Endothelial cell of umbilical vein (primary cell): ENCODE results near the gene CDC26. TPM values are rescaled to one million over a fixed set of nuclear protein-coding genes. Genes with fewer than 3 reads are reported as not detected.

Source experiments
- BruUV-seq: library from RNA; stranded (reverse); fragments of 400-500 nt; replicated peaks from 2 replicates; lab custom pipeline; 2021; lab: Mats Ljungman, UMichigan
- CTCF ChIA-PET: fragments of 300-600, 350-600 bp; sonication (Branson Sonifier 250); formaldehyde crosslinking; loops from one replicate; lab custom pipeline; 2021; ENCODE audit warnings: antibody characterized with exemption, inconsistent platforms; lab: Charles Lee
- POLR2A ChIA-PET: fragments of 300-600, 350-600 bp; sonication (Branson Sonifier 250); formaldehyde crosslinking; loops from one replicate; lab custom pipeline; 2021; ENCODE audit warnings: antibody characterized with exemption, inconsistent platforms; lab: Charles Lee
- DNase-seq: peaks from one replicate; pipeline ENCODE4 v3.0.0-alpha.2; 2011; ENCODE audit warnings: low read depth, low spot score
- FAIRE-seq: peaks from 2 replicates; lab custom pipeline; 2011; peaks lifted over from hg19 to GRCh38; lab: Jason Lieb, UNC
- H2AFZ ChIP-seq: 2 replicates; pipeline ENCODE4 v1.6.0; 2012; ENCODE audit warnings: low read depth, low read length, control low read depth, inconsistent platforms
- H3K27ac ChIP-seq: 2 replicates; pipeline ENCODE4 v1.5.1; 2011; ENCODE audit warnings: low read depth, mild to moderate bottlenecking, control low read depth, low read length, moderate library complexity; ENCODE audit not compliant: insufficient read depth
- H3K27me3 ChIP-seq, 2 experiments: 2 replicates each; pipeline versions ENCODE4 v1.6.0 to v1.6.1; 2011; ENCODE audit warnings: low read length in 2 of 2, mixed read lengths in 1 of 2; ENCODE audit not compliant: control insufficient read depth in 2 of 2, insufficient read depth in 2 of 2
- H3K36me3 ChIP-seq, 2 experiments: 2 replicates in 1 of 2; 3 replicates in 1 of 2; pipeline ENCODE4 v1.5.1; 2011; ENCODE audit warnings: low read length in 2 of 2, mild to moderate bottlenecking in 1 of 2, moderate library complexity in 1 of 2; ENCODE audit not compliant: control insufficient read depth in 2 of 2, insufficient read depth in 2 of 2; ENCODE audit errors: extremely low read depth in 1 of 2
- H3K4me1 ChIP-seq: 3 replicates; pipeline ENCODE4 v1.5.1; 2011; ENCODE audit warnings: mild to moderate bottlenecking, low read length; ENCODE audit not compliant: control insufficient read depth, insufficient read depth; ENCODE audit errors: extremely low read depth
- H3K4me2 ChIP-seq: 2 replicates; pipeline ENCODE4 v1.6.1; 2011; ENCODE audit warnings: low read length, control low read depth, mixed read lengths; ENCODE audit not compliant: insufficient read depth
- H3K4me3 ChIP-seq, 3 experiments: fragments of 200-600 bp in 1 of 3; sonication (generic), shearing (Covaris generic) in 1 of 3; replicated peaks in 1 of 3; 2 replicates each; pipeline ENCODE4 v1.5.1; 2011 to 2016; ENCODE audit warnings: control low read depth in 3 of 3, low read length in 3 of 3, mild to moderate bottlenecking in 2 of 3, inconsistent platforms in 1 of 3, low read depth in 1 of 3, moderate library complexity in 1 of 3; ENCODE audit not compliant: insufficient read depth in 1 of 3
- H3K79me2 ChIP-seq: 2 replicates; pipeline ENCODE4 v1.6.0; 2012; ENCODE audit warnings: low read length, inconsistent platforms; ENCODE audit not compliant: control insufficient read depth, insufficient read depth
- H3K9ac ChIP-seq: replicated peaks from 2 replicates; pipeline ENCODE3; 2011; ENCODE audit warnings: low read length, control low read depth; ENCODE audit not compliant: insufficient read depth; ENCODE audit errors: extremely low read depth
- H3K9me1 ChIP-seq: replicated peaks from 3 replicates; pipeline ENCODE4 v1.6.0; 2011; ENCODE audit warnings: mild to moderate bottlenecking, low read length; ENCODE audit not compliant: control insufficient read depth, insufficient read depth; ENCODE audit errors: extremely low read depth
- H3K9me3 ChIP-seq: replicated peaks from 2 replicates; pipeline ENCODE4 v1.5.1; 2012; ENCODE audit warnings: low read length, inconsistent platforms; ENCODE audit not compliant: control insufficient read depth, insufficient read depth
- H4K20me1 ChIP-seq: replicated peaks from 2 replicates; pipeline ENCODE3; 2011; ENCODE audit warnings: mild to moderate bottlenecking, low read length; ENCODE audit not compliant: control insufficient read depth, insufficient read depth; ENCODE audit errors: extremely low read depth
- EZH2 ChIP-seq: IDR thresholded peaks from 2 replicates; pipeline ENCODE4 v1.6.1; 2012; ENCODE audit warnings: borderline replicate concordance, low read depth, mild to moderate bottlenecking, moderate library complexity, low read length, inconsistent platforms; ENCODE audit not compliant: severe bottlenecking
- FOS ChIP-seq: IDR thresholded peaks from 2 replicates; pipeline ENCODE4 v1.6.1; 2011; ENCODE audit warnings: mild to moderate bottlenecking, low read length, moderate library complexity, borderline replicate concordance; ENCODE audit not compliant: insufficient read depth
- GATA2 ChIP-seq: IDR thresholded peaks from 2 replicates; pipeline ENCODE4 v1.7.0; 2011; ENCODE audit warnings: low read depth, mild to moderate bottlenecking, moderate library complexity, mixed read lengths, low read length; ENCODE audit not compliant: insufficient read length, insufficient read depth
- JUN ChIP-seq: IDR thresholded peaks from 2 replicates; pipeline ENCODE4 v1.6.1; 2011; ENCODE audit warnings: borderline replicate concordance, low read depth; ENCODE audit not compliant: insufficient read length, insufficient read depth
- MYC ChIP-seq: IDR thresholded peaks from one replicate; pipeline ENCODE4 v1.6.1; 2011; ENCODE audit warnings: mild to moderate bottlenecking, low read depth, low read length
- POLR2A ChIP-seq: IDR thresholded peaks from 2 replicates; pipeline ENCODE4 v1.6.1; 2012; ENCODE audit warnings: low read depth, mild to moderate bottlenecking, control low read depth, low read length
- POLR2AphosphoS5 ChIP-seq: IDR thresholded peaks from 2 replicates; pipeline ENCODE4 v1.6.1; 2012; ENCODE audit warnings: low read depth, mild to moderate bottlenecking, control low read depth, low read length, moderate library complexity; ENCODE audit not compliant: insufficient read depth
- dilution Hi-C: fragments of 300-500 bp; cut with MboI; formaldehyde crosslinking; loops from one replicate; pipeline ENCODE4 v1.15.0; 2019; ENCODE audit warnings: low sequenced_read_pairs; ENCODE audit not compliant: extremely low pct_ligation_motif_present
- intact Hi-C: fragments of 100-400 bp; cut with micrococcal nuclease; formaldehyde crosslinking; loops from one replicate; pipeline ENCODE4 v1.10.0; 2022
- polyA plus RNA-seq, 4 experiments: library from polyadenylated mRNA; depleted of rRNA in 3 of 4; stranded (reverse) in 3 of 4; unstranded in 1 of 4; fragments of >200 nt; gene quantifications; 2 replicates each; pipeline versions ENCODE4 v1.2.1 to v1.2.3, GENCODE V29; 2011 to 2012; ENCODE audit warnings: missing spikeins in 1 of 4
- total RNA-seq: library from RNA; stranded (reverse); gene quantifications from 2 replicates; pipeline ENCODE4 v1.2.3, GENCODE V29; 2021
- TF ChIP-seq, protein P1 (sequence below), 2 donors: IDR thresholded peaks; 1 replicate in 1 of 2; 2 replicates in 1 of 2; pipeline ENCODE4 v1.5.1; 2011; ENCODE audit warnings: low read length in 2 of 2, mild to moderate bottlenecking in 2 of 2, moderate library complexity in 2 of 2, control low read depth in 1 of 2, inconsistent platforms in 1 of 2, low read depth in 1 of 2; ENCODE audit not compliant: insufficient read depth in 1 of 2; ENCODE audit errors: extremely low read depth in 1 of 2
- TF ChIP-seq, protein P2 (sequence below): IDR thresholded peaks from 2 replicates; pipeline ENCODE4 v1.6.1; 2011; ENCODE audit not compliant: insufficient read depth, insufficient read length

Gene CDC26
- total and polyA plus RNA-seq, 2 donors (not counting 3 experiments of a cell fraction or from before 2014, with no cell fraction given), result 25.7 to 36.9 TPM

DNA sequence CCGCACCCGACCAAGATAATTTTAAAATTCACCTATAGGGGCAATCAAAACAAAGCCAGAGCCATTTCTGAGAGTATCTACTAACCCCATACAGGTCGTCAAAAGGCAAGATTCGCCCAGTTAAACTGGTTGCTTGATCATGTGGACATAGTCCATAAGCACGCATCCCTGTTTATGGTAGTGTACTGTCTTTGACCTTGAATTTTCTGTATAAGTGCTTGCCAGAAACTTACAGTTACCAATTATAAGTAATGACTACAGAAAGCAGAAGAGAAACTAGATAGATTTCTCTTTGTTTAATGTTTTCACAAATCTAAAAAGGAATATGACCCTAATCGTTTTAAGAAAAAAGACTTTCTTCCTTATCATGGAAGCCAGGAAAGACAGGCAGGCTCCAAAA lies 28.4 kb downstream of the CDC26 start:
- no peak for FAIRE-seq
- Histone ChIP-seq H3K4me3 (no peak overlapping the region), H3K9me1 (no peaks in the 10 kb centered on the region), H3K4me2 (no peak overlapping the region), H3K79me2 (no peaks in the 10 kb centered on the region), H3K27ac (no peak overlapping the region), H4K20me1 (no peaks in the 10 kb centered on the region), H3K36me3 (peaks cover 0 to 2% of the 10 kb centered on the region in 2 experiments), H3K9ac (no peak overlapping the region), H2AFZ (no peak overlapping the region), H3K27me3 (no peaks in the 10 kb centered on the region), H3K9me3 (no peaks in the 10 kb centered on the region), H3K4me1 (no peaks in the 10 kb centered on the region)
- ChIA-PET CTCF (no interaction called here), POLR2A (no interaction called here)
- dilution Hi-C loops, result no loop called here
- no peak for DNase-seq
- BruUV-seq, result no TSS peak
- intact Hi-C loops, result no loop called here
- no peak for TF ChIP-seq GATA2

DNA sequence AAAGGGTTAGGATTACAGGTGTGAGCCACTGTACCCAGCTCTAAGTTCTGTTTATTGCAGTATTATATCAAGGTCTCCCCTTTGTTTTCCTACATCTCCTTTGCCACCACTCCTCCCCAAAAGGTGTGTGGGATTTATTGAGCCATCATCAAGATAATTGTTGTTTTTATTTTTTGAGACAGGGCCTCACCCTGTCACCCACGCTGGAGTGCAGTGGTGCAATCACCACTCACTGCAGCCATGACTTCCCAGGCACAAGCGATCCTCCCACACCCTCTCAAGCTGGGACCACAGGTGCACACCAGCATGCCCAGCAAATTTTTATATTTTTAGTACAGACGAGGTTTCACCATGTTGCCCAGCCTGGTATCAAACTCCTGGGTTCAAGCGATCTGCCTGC lies 29.5 kb downstream of the CDC26 start:
- CTCF ChIA-PET, result no interaction called here
- no peaks in the 10 kb centered on the region for H4K20me1 ChIP-seq
- intact Hi-C loops (no loop called here), dilution Hi-C loops (no loop called here)
- POLR2A ChIA-PET, result no interaction called here
- no peak for TF ChIP-seq POLR2AphosphoS5
- TF ChIP-seq GATA2, result no peak
- no peak for TF ChIP-seq EZH2
- no peak for TF ChIP-seq JUN
- TF ChIP-seq POLR2A, result no peak
- TF ChIP-seq, protein P1, sequence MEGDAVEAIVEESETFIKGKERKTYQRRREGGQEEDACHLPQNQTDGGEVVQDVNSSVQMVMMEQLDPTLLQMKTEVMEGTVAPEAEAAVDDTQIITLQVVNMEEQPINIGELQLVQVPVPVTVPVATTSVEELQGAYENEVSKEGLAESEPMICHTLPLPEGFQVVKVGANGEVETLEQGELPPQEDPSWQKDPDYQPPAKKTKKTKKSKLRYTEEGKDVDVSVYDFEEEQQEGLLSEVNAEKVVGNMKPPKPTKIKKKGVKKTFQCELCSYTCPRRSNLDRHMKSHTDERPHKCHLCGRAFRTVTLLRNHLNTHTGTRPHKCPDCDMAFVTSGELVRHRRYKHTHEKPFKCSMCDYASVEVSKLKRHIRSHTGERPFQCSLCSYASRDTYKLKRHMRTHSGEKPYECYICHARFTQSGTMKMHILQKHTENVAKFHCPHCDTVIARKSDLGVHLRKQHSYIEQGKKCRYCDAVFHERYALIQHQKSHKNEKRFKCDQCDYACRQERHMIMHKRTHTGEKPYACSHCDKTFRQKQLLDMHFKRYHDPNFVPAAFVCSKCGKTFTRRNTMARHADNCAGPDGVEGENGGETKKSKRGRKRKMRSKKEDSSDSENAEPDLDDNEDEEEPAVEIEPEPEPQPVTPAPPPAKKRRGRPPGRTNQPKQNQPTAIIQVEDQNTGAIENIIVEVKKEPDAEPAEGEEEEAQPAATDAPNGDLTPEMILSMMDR (IDR thresholded peaks at IDR 0.05; ENCODE audit: extremely low read depth in 1 of 2, insufficient read depth in 1 of 2, low read depth in 1 of 2, low read length in 2 of 2), result no peak
- TF ChIP-seq, protein P2, sequence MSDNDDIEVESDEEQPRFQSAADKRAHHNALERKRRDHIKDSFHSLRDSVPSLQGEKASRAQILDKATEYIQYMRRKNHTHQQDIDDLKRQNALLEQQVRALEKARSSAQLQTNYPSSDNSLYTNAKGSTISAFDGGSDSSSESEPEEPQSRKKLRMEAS, result no peak
- TF ChIP-seq MYC, result no peak
- TF ChIP-seq FOS, result no peak
- FAIRE-seq, result no peak
- peaks cover 0 to 2% of the 10 kb centered on the region in 2 experiments for H3K36me3 ChIP-seq
- H2AFZ ChIP-seq, result no peak overlapping the region
- no peaks in the 10 kb centered on the region for H3K79me2 ChIP-seq
- H3K27me3 ChIP-seq, result no peaks in the 10 kb centered on the region
- no TSS peak for BruUV-seq
- no peak for DNase-seq
- no peaks in the 10 kb centered on the region for H3K9me3 ChIP-seq
- no peak overlapping the region for H3K4me2 ChIP-seq
- H3K27ac ChIP-seq, result no peak overlapping the region
- H3K4me1 ChIP-seq, result no peaks in the 10 kb centered on the region
- H3K4me3 ChIP-seq, result no peak overlapping the region
- no peak overlapping the region for H3K9ac ChIP-seq
- H3K9me1 ChIP-seq, result no peaks in the 10 kb centered on the region
